22Rv1 (cell line): Measurements from ENCODE around the gene SLC36A1.

Experiments
- ZFX ChIP-seq: fragments of 450-650 bp; IDR thresholded peaks from 2 replicates; pipeline ENCODE4 v1.6.1; 2017; ENCODE audit warnings: antibody characterized with exemption, borderline replicate concordance
- TF ChIP-seq, protein P1 (sequence below): fragments of 450-650 bp; IDR thresholded peaks from 2 replicates; pipeline ENCODE4 v1.5.1; 2017; ENCODE audit warnings: mild to moderate bottlenecking

DNA sequence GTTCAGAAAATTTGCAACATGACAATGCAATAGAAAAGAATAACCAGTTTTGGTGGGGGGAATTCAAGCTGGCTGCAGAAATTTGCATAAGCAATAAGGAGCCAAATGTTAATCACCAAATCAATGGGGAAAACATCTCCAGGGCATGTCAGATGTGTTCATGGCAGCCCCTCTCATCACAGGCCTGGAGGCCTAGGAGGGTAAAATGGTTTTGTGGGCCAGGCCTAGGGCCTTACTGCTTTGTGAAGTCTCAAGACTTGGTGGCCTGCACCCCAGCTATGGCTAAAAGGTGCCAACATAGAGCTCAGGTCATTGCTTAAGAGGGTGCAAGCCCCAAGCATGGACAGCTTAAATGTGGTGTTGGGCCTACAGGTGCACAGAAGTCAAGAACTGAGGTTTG, 29.7 kb upstream of the SLC36A1 start:
- TF ChIP-seq, protein P1, sequence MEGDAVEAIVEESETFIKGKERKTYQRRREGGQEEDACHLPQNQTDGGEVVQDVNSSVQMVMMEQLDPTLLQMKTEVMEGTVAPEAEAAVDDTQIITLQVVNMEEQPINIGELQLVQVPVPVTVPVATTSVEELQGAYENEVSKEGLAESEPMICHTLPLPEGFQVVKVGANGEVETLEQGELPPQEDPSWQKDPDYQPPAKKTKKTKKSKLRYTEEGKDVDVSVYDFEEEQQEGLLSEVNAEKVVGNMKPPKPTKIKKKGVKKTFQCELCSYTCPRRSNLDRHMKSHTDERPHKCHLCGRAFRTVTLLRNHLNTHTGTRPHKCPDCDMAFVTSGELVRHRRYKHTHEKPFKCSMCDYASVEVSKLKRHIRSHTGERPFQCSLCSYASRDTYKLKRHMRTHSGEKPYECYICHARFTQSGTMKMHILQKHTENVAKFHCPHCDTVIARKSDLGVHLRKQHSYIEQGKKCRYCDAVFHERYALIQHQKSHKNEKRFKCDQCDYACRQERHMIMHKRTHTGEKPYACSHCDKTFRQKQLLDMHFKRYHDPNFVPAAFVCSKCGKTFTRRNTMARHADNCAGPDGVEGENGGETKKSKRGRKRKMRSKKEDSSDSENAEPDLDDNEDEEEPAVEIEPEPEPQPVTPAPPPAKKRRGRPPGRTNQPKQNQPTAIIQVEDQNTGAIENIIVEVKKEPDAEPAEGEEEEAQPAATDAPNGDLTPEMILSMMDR = no peak
- no peak for TF ChIP-seq ZFX
